ENCODE results near the gene GPA33.

- TF ChIP-seq POLR2AphosphoS5 (IDR thresholded peaks at IDR 0.05; ENCODE audit: borderline replicate concordance, low read depth, low read length) (no peak), EZH2 (IDR thresholded peaks at IDR 0.05) (no peak)
Measured at GRCh38 chr1:167090314-167090942, at the start of gene GPA33.
